GM03348 (cell line): Measurements from ENCODE around the gene DHX35.
"Not testable (repeated sequence)": the region's sequence is repeated elsewhere in the genome, so short reads cannot be mapped to it uniquely, and the experiment has no call there.

Experiments
- DNase-seq: peaks from one replicate; pipeline ENCODE4 v3.0.0; 2012; ENCODE audit warnings: low spot score

DHX35 gene

GRCh38 chr20:38979434-38979833 is 17.3 kb downstream of the DHX35 start:
- no peak for DNase-seq

GRCh38 chr20:38979842-38980241 is 17.7 kb downstream of the DHX35 start:
- DNase-seq, result no peak

GRCh38 chr20:38982291-38982690 is 20.1 kb downstream of the DHX35 start:
- no peak for DNase-seq

- DNase-seq, result no peak
Measured at GRCh38 chr20:38985060-38985459, 22.9 kb downstream of the DHX35 start.

GRCh38 chr20:38985603-38986170 is 23.5 kb downstream of the DHX35 start:
- peak; percentile 72 for DNase-seq

- no peak for DNase-seq
Measured at GRCh38 chr20:38986663-38987062, 24.5 kb downstream of the DHX35 start.

GRCh38 chr20:38987777-38988176 is 25.6 kb downstream of the DHX35 start:
- DNase-seq, result no peak

GRCh38 chr20:38990728-38991127 is 28.6 kb downstream of the DHX35 start:
- no peak for DNase-seq

- no peak for DNase-seq
Measured at GRCh38 chr20:38991814-38992704, 29.9 kb downstream of the DHX35 start.

- no peak for DNase-seq
Measured at GRCh38 chr20:38995536-38996044, 33.4 kb downstream of the DHX35 start.

GRCh38 chr20:38996866-38997265 is 34.7 kb downstream of the DHX35 start:
- not testable (repeated sequence) for DNase-seq

- no peak for DNase-seq
Measured at GRCh38 chr20:38997622-38998021, 35.5 kb downstream of the DHX35 start.

GRCh38 chr20:38999217-38999616 is 37.1 kb downstream of the DHX35 start:
- DNase-seq, result no peak

- no peak for DNase-seq
Measured at GRCh38 chr20:38999965-39000910, 38.1 kb downstream of the DHX35 start.

GRCh38 chr20:39004508-39004907 is 42.4 kb downstream of the DHX35 start:
- no peak for DNase-seq

- no peak for DNase-seq
Measured at GRCh38 chr20:39009348-39009747, 47.2 kb downstream of the DHX35 start.

- no peak for DNase-seq
Measured at GRCh38 chr20:39010496-39010895, 48.4 kb downstream of the DHX35 start.

- DNase-seq, result no peak
Measured at GRCh38 chr20:39013662-39014109, 51.5 kb downstream of the DHX35 start.

GRCh38 chr20:39016041-39016440 is 53.9 kb downstream of the DHX35 start:
- DNase-seq, result no peak

GRCh38 chr20:39016506-39016905 is 54.4 kb downstream of the DHX35 start:
- no peak for DNase-seq

- DNase-seq, result no peak
Measured at GRCh38 chr20:39019027-39019426, 56.9 kb downstream of the DHX35 start.

GRCh38 chr20:39019805-39020325 is 57.7 kb downstream of the DHX35 start:
- DNase-seq, result no peak
